Stimulated activated CD8-positive, alpha-beta memory T cell treated with anti-CD3 and anti-CD28 coated beads, Interleukin-15, amount 100 ng/mL, for 24 hours (primary cell): ENCODE data around the gene RAN.
A peak's percentile ranks its signal among the peaks of the same experiment; 100 is the strongest.
"Not testable (repeated sequence)": the region's sequence is repeated elsewhere in the genome, so short reads cannot be mapped to it uniquely, and the experiment has no call there.

Source experiments
- DNase-seq: peaks from one replicate; pipeline ENCODE4 v3.0.0-alpha.2; 2020; ENCODE audit warnings: low read depth

The RAN gene

GRCh38 chr12:130849561-130850417 lies 22.1 kb upstream of the RAN start:
- no peak for DNase-seq

- DNase-seq: no peak
Measured at GRCh38 chr12:130850418-130851021, 21.3 kb upstream of the RAN start.

DNA sequence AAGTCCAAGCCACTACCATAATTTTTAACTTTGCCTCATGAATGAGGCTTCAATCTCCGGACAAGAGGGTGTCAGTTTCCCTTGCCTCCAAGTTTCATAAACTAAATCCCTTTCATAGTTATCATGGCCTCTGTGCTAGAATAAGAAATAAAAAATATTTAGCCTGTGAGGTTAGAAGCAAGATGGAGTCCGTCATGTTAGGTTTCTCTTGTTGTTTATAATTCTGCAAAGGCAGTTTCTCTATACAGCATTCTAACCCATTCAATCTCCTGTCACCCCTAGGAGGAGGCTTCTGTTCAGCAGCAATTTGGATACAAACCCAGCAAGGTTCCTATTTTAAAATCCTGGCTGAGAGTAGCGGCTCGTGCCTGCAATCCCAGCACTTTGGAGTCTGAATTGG lies 15.8 kb upstream of the RAN start:
- DNase-seq: no peak

DNA sequence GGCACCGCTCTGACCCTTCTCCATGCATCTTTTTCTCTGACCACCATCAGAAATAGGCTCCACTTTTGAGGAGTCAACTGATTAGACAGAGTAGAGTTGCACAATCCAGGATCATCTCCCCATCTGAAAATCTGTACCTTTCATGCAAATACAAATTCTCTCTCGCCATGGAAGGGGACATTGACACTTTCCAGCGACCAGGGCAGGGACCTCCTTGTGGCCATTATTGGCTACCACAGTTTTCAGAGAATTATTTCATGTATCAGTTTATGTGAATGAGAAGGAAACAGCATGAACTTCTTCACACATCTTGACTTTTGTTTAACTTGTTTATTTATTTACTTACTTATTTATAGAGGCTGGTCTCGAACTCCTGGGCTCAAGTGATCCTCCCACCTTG lies 13.8 kb upstream of the RAN start:
- DNase-seq: no peak

GRCh38 chr12:130859161-130859560 lies 12.7 kb upstream of the RAN start:
- no peak for DNase-seq

DNA sequence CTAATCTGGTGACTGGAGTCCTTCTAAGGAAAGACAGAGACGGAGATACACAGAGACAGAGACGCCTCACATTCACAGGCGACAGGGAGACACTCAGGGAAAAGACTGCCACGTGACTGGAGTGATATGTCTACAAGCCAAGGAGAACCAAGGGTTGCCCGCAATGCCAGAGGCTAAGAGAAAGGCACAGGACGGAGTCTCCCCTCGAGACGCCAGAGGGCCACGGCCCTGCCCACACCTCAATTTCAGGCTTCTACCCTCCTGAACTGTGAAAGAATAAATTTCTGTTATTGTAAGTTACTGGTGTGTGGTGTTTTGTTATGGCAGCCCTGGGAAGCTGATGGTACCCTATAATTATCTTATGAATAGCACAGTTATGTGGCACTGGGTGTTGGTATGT lies 11.6 kb upstream of the RAN start:
- DNase-seq: no peak

GRCh38 chr12:130862161-130862560 lies 9.7 kb upstream of the RAN start:
- DNase-seq: no peak

GRCh38 chr12:130862771-130863170 lies 9.1 kb upstream of the RAN start:
- DNase-seq: not testable (repeated sequence)

DNA sequence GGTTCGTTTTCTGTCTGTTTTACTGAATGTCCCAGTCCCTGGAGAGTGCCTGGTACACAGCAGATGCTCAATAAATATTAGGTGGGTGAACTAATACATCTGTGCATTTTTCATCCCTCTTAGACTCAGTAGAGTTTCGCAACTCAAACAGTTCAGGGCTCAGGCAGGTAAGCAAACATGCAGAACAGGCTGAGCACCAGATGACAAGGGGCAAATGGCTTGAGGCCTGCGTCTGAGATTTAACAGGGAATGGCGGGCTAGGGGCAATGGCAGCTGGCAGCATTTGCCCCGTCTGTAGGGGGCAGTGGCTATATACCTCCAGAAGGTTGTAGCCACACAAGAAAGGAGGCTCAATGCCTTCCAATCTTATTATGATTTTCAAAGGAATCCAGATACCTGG lies 8.6 kb upstream of the RAN start:
- no peak for DNase-seq

DNA sequence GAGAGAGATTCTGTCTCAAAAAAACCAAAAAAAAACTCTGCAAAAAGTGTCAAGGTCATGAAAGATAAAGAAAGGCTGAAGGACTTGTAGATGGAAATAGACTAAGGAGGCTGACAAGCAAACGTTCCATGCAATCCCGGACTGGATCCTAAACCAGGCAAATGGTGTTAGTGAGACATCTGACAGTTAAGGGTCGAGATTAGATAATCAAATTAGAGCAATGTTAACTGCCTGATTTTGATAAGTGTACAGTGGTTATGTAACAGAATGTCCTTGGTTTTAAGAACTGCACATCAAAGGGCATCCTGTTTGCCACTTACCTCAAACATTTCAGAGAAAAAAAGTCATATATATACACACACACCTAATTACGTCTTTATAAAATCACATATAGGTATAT lies 3.5 kb upstream of the RAN start:
- no peak for DNase-seq

DNA sequence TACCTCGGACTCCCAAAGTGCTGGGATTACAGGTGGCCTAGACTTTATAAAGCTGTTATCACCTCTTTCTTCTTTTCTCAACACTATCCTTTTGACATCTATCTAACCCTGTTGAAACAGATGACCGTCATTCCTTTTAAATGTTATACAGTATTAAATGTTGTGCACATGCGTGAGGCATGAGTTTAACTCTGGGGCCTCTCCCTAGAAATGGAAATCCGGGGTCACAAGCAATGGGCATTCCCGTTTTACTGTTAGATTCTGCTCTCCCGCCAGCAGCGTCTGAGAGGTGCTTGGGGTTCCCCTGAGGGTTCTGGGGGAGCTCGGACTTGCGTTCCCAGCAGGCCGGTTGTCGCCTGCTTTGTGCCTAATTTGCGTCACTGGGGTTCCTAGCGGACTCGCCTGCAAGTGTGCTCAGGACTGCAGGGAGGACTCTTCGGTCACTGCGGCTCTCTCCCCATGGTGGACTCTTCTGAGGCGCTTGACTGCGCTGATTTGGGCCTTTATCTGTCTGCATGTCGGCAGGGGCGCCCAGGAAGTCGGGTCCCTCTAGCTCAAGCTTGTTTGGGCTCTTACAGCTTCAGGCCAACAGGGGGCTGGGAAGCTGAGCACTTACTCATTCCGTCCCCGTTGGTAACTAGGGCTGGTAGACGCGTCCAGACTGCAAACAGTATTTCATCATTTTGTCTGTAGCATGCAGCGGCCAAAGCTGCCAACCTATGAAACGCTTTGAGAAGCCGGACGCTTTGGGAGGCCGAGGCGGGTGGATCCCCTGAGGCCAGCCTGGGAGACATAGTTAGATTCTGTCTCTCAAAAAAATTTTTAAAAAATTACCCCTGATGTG lies 1.2 kb upstream of the RAN start:
- peak; percentile 35 for DNase-seq

- no peak for DNase-seq
Measured at GRCh38 chr12:130872179-130873096, 572 bp downstream of the RAN start.

DNA sequence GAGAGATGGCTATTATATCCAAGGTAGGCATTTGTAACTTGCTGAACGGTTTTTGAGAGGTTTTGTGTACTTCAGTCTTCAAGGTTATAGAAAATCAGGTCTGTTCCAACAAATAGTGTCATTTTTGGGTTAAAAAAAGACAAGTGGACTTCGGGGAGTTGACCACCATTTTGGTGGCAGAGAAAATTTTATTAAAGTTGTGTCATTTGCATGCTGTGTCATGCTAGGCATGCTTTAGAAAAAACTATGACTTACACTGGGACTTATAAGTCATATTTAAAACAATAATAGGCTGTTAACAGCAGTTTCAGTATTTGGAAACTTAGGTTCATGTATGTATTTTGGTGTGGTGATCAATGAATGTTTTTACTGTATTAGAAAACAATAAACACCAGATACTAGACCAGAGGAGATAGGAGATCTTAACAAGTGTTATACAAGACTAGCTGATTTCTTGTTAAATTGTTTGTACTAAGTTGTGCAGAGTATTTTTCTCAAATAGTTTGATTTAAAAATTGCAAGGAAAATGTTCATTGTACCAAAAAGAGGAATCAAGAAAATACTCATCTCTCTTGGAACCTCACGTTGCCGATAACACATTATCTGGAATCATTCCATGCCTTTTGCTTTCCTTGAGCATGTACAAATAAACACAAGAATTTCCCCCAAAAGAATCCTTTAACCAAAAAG lies 1.4 kb downstream of the RAN start:
- DNase-seq: no peak

GRCh38 chr12:130873825-130874224 lies 2.0 kb downstream of the RAN start:
- no peak for DNase-seq

- DNase-seq: no peak
Measured at GRCh38 chr12:130874696-130875095, 2.8 kb downstream of the RAN start.

GRCh38 chr12:130875193-130875592 lies 3.3 kb downstream of the RAN start:
- DNase-seq: no peak

- not testable (repeated sequence) for DNase-seq
Measured at GRCh38 chr12:130875708-130876107, 3.8 kb downstream of the RAN start.

- DNase-seq: no peak
Measured at GRCh38 chr12:130876297-130876696, 4.4 kb downstream of the RAN start.

- DNase-seq: no peak
Measured at GRCh38 chr12:130876758-130877157, 4.9 kb downstream of the RAN start.

DNA sequence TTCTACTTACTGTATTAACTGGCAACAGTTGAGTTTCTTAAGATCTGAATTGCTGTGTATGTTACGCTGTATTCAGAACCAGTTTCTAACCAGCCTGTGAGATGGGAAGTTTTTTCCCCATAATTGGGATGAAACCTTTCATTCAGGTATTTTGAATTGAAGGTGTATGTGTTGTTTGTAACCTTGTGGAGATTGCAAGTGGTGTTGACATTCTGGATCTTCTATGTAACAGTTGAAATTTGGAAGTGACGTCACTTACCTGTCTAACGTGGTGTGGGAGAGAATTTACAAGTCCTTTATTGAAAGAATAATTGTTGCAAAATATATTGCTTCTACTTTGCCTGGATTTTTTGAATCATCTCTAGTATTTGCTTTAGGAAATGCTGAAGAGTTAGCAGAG lies 5.5 kb downstream of the RAN start:
- DNase-seq: no peak
